Mesothelial cell of epicardium (in vitro differentiated cells): ENCODE measurements around the gene ZNF48. TPM values are rescaled to one million over a fixed set of nuclear protein-coding genes. Genes with fewer than 3 reads are reported as not detected.

Experiments used
- DNase-seq, 2 experiments: peaks; one replicate each; pipeline ENCODE4 v3.0.0; 2021; ENCODE audit warnings: low spot score in 2 of 2; ENCODE audit not compliant: unreplicated experiment in 2 of 2
- H3K27ac Mint-ChIP-seq: 2 replicates; pipeline ENCODE4 v1.8.0; 2021; ENCODE audit warnings: mixed read lengths
- H3K27me3 Mint-ChIP-seq: 2 replicates; pipeline ENCODE4 v1.8.0; 2021; ENCODE audit warnings: low read depth, mixed read lengths
- H3K36me3 Mint-ChIP-seq: 2 replicates; pipeline ENCODE4 v1.8.0; 2021; ENCODE audit warnings: mixed read lengths
- H3K4me1 Mint-ChIP-seq: 2 replicates; pipeline ENCODE4 v1.8.0; 2021; ENCODE audit warnings: mixed read lengths
- H3K4me3 Mint-ChIP-seq: 2 replicates; pipeline ENCODE4 v1.8.0; 2021; ENCODE audit warnings: mild to moderate bottlenecking, moderate library complexity, mixed read lengths
- H3K9me3 Mint-ChIP-seq: 2 replicates; pipeline ENCODE4 v1.8.0; 2021; ENCODE audit warnings: mixed read lengths
- CTCF ChIP-seq: fragments of 200-600 bp; sonication (generic); IDR thresholded peaks from one replicate; pipeline ENCODE4 v1.5.0; 2021; ENCODE audit warnings: antibody characterized with exemption; ENCODE audit not compliant: unreplicated experiment
- total RNA-seq: library from RNA; stranded (reverse); gene quantifications from 3 replicates; pipeline ENCODE4 v1.2.1, GENCODE V29; 2021

ZNF48 gene
- total RNA-seq, 1 donor from 2014 or later = 24.2 TPM

- peaks cover 9% of the 10 kb centered on the region for H3K36me3 Mint-ChIP-seq
- no peak for DNase-seq
- H3K27me3 Mint-ChIP-seq = no peaks in the 10 kb centered on the region
- TF ChIP-seq CTCF = no peak
- H3K4me1 Mint-ChIP-seq = peaks cover 9% of the 10 kb centered on the region
- H3K27ac Mint-ChIP-seq = no peak overlapping the region
- no peaks in the 10 kb centered on the region for H3K9me3 Mint-ChIP-seq
- no peak overlapping the region for H3K4me3 Mint-ChIP-seq
Observed at GRCh38 chr16:30350134-30350871, 44.9 kb upstream of the ZNF48 start.

- Mint-ChIP-seq H3K36me3 (peaks cover 9% of the 10 kb centered on the region), H3K27ac (no peak overlapping the region), H3K4me1 (peaks cover 14% of the 10 kb centered on the region), H3K9me3 (no peaks in the 10 kb centered on the region), H3K27me3 (no peaks in the 10 kb centered on the region), H3K4me3 (no peak overlapping the region)
- no peak for DNase-seq
- no peak for TF ChIP-seq CTCF
Observed at GRCh38 chr16:30351001-30351441, 44.2 kb upstream of the ZNF48 start.

GRCh38 chr16:30351586-30352419 lies 43.4 kb upstream of the ZNF48 start:
- Mint-ChIP-seq H3K27ac (peak overlapping the region; percentile 34), H3K4me1 (peaks cover 17% of the 10 kb centered on the region), H3K36me3 (peaks cover 9% of the 10 kb centered on the region), H3K9me3 (no peaks in the 10 kb centered on the region), H3K27me3 (no peaks in the 10 kb centered on the region), H3K4me3 (no peak overlapping the region)
- DNase-seq = no peak
- TF ChIP-seq CTCF = no peak

- H3K4me1 Mint-ChIP-seq = peaks cover 17% of the 10 kb centered on the region
- TF ChIP-seq CTCF = peak; percentile 43
- peak overlapping the region; percentile 45 for H3K4me3 Mint-ChIP-seq
- no peak for DNase-seq
- no peak overlapping the region for H3K27ac Mint-ChIP-seq
- no peaks in the 10 kb centered on the region for H3K9me3 Mint-ChIP-seq
- no peaks in the 10 kb centered on the region for H3K27me3 Mint-ChIP-seq
- H3K36me3 Mint-ChIP-seq = peaks cover 13% of the 10 kb centered on the region
Observed at GRCh38 chr16:30352488-30353401, 42.5 kb upstream of the ZNF48 start.

- H3K4me3 Mint-ChIP-seq = peak overlapping the region; percentile 93
- H3K4me1 Mint-ChIP-seq = peaks cover 17% of the 10 kb centered on the region
- no peaks in the 10 kb centered on the region for H3K27me3 Mint-ChIP-seq
- no peak for DNase-seq
- H3K27ac Mint-ChIP-seq = no peak overlapping the region
- no peaks in the 10 kb centered on the region for H3K9me3 Mint-ChIP-seq
- H3K36me3 Mint-ChIP-seq = peaks cover 13% of the 10 kb centered on the region
- no peak for TF ChIP-seq CTCF
Observed at GRCh38 chr16:30353438-30354129, 41.6 kb upstream of the ZNF48 start.
